Activated T-helper 1 cell treated with anti-CD3 and anti-CD28 coated beads, Interleukin-2, amount 50 U/mL, for 16 hours (primary cell): ENCODE data around the gene RGS17.

Source experiments
- DNase-seq, 2 donors: peaks; one replicate each; pipeline ENCODE4 v3.0.0-alpha.2; 2020; ENCODE audit warnings: low read depth in 1 of 2, low spot score in 1 of 2

The RGS17 gene

DNA sequence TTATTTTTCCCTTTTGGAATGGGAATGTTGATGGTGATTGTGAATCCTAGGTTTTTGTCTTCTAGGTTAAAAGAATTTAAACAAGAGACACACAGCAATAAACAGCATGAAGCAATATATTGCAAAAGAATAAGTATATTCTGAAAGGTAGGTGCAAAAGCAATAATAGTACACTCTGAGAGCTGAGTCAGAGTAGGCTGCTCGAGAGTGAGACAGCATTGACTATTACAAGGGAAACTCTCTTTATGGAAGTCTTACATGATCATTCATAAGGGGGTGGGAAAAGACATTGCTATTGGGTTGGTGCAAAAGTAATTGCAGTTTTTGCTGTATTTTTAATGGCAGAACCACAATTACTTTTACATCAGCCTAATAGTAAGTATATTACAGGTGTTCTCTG is 173.3 kb downstream of the RGS17 start:
- DNase-seq, result no peak
